ENCODE results near the gene GALNT3. TPM values are rescaled to one million over a fixed set of nuclear protein-coding genes. Genes with fewer than 3 reads are reported as not detected.

The GALNT3 gene
- total and polyA plus RNA-seq, 2 experiments from 2014 or later = 0.40 to 1.1 TPM

GRCh38 chr2:165804719-165805118 lies 10.7 kb upstream of the GALNT3 start:
- WGBS, 2 experiments (ENCODE audit: low coverage in 1 of 2, low lambda C conversion rate in 2 of 2, missing lambda C conversion rate in 2 of 2) = 69 to 77% methylated on average over 3 of the region's 3 CpGs
- H3K4me2 ChIP-seq (ENCODE audit: unreplicated experiment) = no peak overlapping the region

GRCh38 chr2:165803123-165803760 lies 9.2 kb upstream of the GALNT3 start:
- H3K27me3 ChIP-seq (replicated peaks; ENCODE audit: insufficient read depth) = no peaks in the 10 kb centered on the region
- DNase-seq = peak; percentile 48
- no peak overlapping the region for H3K27ac ChIP-seq
- no peak overlapping the region for H3K4me3 ChIP-seq
- peaks cover 7% of the 10 kb centered on the region; the same call in 1 of the 2 replicates for H3K4me1 ChIP-seq (ENCODE audit: insufficient read depth)
- H3F3A ChIP-seq (ENCODE audit: insufficient read depth) = no peaks in the 10 kb centered on the region
- TF ChIP-seq EZH2phosphoT487 (IDR thresholded peaks at IDR 0.05; ENCODE audit: insufficient read depth, low read depth) (no peak), EZH2 (IDR thresholded peaks at IDR 0.05; ENCODE audit: insufficient read depth, poor library complexity, severe bottlenecking) (no peak)
- 64 to 71% methylated on average over 4 of the region's 4 CpGs for WGBS, 2 experiments (ENCODE audit: low coverage in 1 of 2, low lambda C conversion rate in 2 of 2, missing lambda C conversion rate in 2 of 2)
- no peak overlapping the region for H3K9ac ChIP-seq
- no peaks in the 10 kb centered on the region for H3K9me2 ChIP-seq (ENCODE audit: insufficient read depth)
- no peaks in the 10 kb centered on the region for H3K36me3 ChIP-seq (ENCODE audit: low read depth)
- H4K20me1 ChIP-seq (ENCODE audit: insufficient read depth) = no peaks in the 10 kb centered on the region
- H3K9me3 ChIP-seq (ENCODE audit: low read depth) = no peaks in the 10 kb centered on the region
- no peaks in the 10 kb centered on the region for H3K79me2 ChIP-seq (ENCODE audit: insufficient read depth)
- no peak overlapping the region for H2AFZ ChIP-seq
- in situ Hi-C loops (cut with MboI) = no loop called here
- no peak overlapping the region for H3K4me2 ChIP-seq (ENCODE audit: unreplicated experiment)

More at GRCh38 chr2:165804719-165805118, 10.7 kb upstream of the GALNT3 start:
- TF ChIP-seq EZH2 (IDR thresholded peaks at IDR 0.05; ENCODE audit: insufficient read depth, poor library complexity, severe bottlenecking) = no peak
- no peak for TF ChIP-seq EZH2phosphoT487 (IDR thresholded peaks at IDR 0.05; ENCODE audit: insufficient read depth, low read depth)
- Histone ChIP-seq H3K9me3 (ENCODE audit: low read depth) (no peaks in the 10 kb centered on the region), H3K4me3 (no peak overlapping the region), H3K36me3 (ENCODE audit: low read depth) (no peaks in the 10 kb centered on the region), H3K27me3 (replicated peaks; ENCODE audit: insufficient read depth) (no peaks in the 10 kb centered on the region), H3K9me2 (ENCODE audit: insufficient read depth) (no peaks in the 10 kb centered on the region), H3K4me1 (ENCODE audit: insufficient read depth) (peaks cover 7% of the 10 kb centered on the region; the same call in 1 of the 2 replicates), H3K79me2 (ENCODE audit: insufficient read depth) (no peaks in the 10 kb centered on the region), H3K9ac (no peak overlapping the region), H3K27ac (no peak overlapping the region), H4K20me1 (ENCODE audit: insufficient read depth) (no peaks in the 10 kb centered on the region), H3F3A (ENCODE audit: insufficient read depth) (no peaks in the 10 kb centered on the region), H2AFZ (no peak overlapping the region)
- no peak for DNase-seq
- in situ Hi-C loops (cut with MboI) = no loop called here

GRCh38 chr2:165801176-165801575 lies 7.1 kb upstream of the GALNT3 start:
- Histone ChIP-seq H3K27me3 (replicated peaks; ENCODE audit: insufficient read depth) (no peaks in the 10 kb centered on the region), H3K9me2 (ENCODE audit: insufficient read depth) (no peaks in the 10 kb centered on the region), H3K4me2 (ENCODE audit: unreplicated experiment) (no peak overlapping the region), H3K9ac (no peak overlapping the region), H3K4me3 (no peak overlapping the region), H3K4me1 (ENCODE audit: insufficient read depth) (peaks cover 7% of the 10 kb centered on the region; the same call in 1 of the 2 replicates), H3K27ac (no peak overlapping the region), H3K36me3 (ENCODE audit: low read depth) (no peaks in the 10 kb centered on the region), H2AFZ (no peak overlapping the region), H3F3A (ENCODE audit: insufficient read depth) (no peaks in the 10 kb centered on the region), H4K20me1 (ENCODE audit: insufficient read depth) (no peaks in the 10 kb centered on the region), H3K79me2 (ENCODE audit: insufficient read depth) (no peaks in the 10 kb centered on the region), H3K9me3 (ENCODE audit: low read depth) (no peaks in the 10 kb centered on the region)
- in situ Hi-C loops (cut with MboI) = no loop called here
- TF ChIP-seq EZH2 (IDR thresholded peaks at IDR 0.05; ENCODE audit: insufficient read depth, poor library complexity, severe bottlenecking) = no peak
- no peak for TF ChIP-seq EZH2phosphoT487 (IDR thresholded peaks at IDR 0.05; ENCODE audit: insufficient read depth, low read depth)
- no peak for DNase-seq
- 59 to 61% methylated on average over 3 of the region's 3 CpGs for WGBS, 2 experiments (ENCODE audit: low coverage in 1 of 2, low lambda C conversion rate in 2 of 2, missing lambda C conversion rate in 2 of 2)

GRCh38 chr2:165796819-165797530 lies 2.9 kb upstream of the GALNT3 start:
- no peak overlapping the region for H3K9ac ChIP-seq
- DNase-seq = no peak
- no peaks in the 10 kb centered on the region for H3K79me2 ChIP-seq (ENCODE audit: insufficient read depth)
- no peaks in the 10 kb centered on the region for H3K9me3 ChIP-seq (ENCODE audit: low read depth)
- H3K27ac ChIP-seq = no peak overlapping the region
- H3K4me2 ChIP-seq (ENCODE audit: unreplicated experiment) = no peak overlapping the region
- H4K20me1 ChIP-seq (ENCODE audit: insufficient read depth) = no peaks in the 10 kb centered on the region
- 48 to 53% methylated on average over 3 of the region's 3 CpGs for WGBS, 2 experiments (ENCODE audit: low coverage in 1 of 2, low lambda C conversion rate in 2 of 2, missing lambda C conversion rate in 2 of 2)
- peaks cover 6% of the 10 kb centered on the region for H3K4me1 ChIP-seq (ENCODE audit: insufficient read depth)
- H3K9me2 ChIP-seq (ENCODE audit: insufficient read depth) = no peaks in the 10 kb centered on the region
- TF ChIP-seq EZH2phosphoT487 (IDR thresholded peaks at IDR 0.05; ENCODE audit: insufficient read depth, low read depth) = no peak
- TF ChIP-seq EZH2 (IDR thresholded peaks at IDR 0.05; ENCODE audit: insufficient read depth, poor library complexity, severe bottlenecking) = no peak
- no peaks in the 10 kb centered on the region for H3K27me3 ChIP-seq (replicated peaks; ENCODE audit: insufficient read depth)
- peaks cover 10% of the 10 kb centered on the region; the same call in 1 of the 2 replicates for H3F3A ChIP-seq (ENCODE audit: insufficient read depth)
- no peaks in the 10 kb centered on the region for H3K36me3 ChIP-seq (ENCODE audit: low read depth)
- in situ Hi-C loops (cut with MboI) = no loop called here
- H3K4me3 ChIP-seq = no peak overlapping the region
- no peak overlapping the region for H2AFZ ChIP-seq
